Cardiac fibroblast (primary cell): Measurements from ENCODE around the gene INSIG2.

Experiments used
- DNase-seq, 2 donors: peaks; one replicate each; pipeline versions ENCODE4 v3.0.0 to v3.0.0-alpha.2; 2010; ENCODE audit warnings: low read depth in 2 of 2
- H3K4me3 ChIP-seq, 2 donors: replicated peaks in 1 of 2; 1 replicate in 1 of 2; 2 replicates in 1 of 2; pipeline ENCODE4 v1.5.1; 2011; ENCODE audit warnings: low read depth in 2 of 2, low read length in 2 of 2, mild to moderate bottlenecking in 2 of 2, moderate library complexity in 1 of 2
- CTCF ChIP-seq: IDR thresholded peaks from one replicate; pipeline ENCODE4 v1.5.1; 2011; ENCODE audit warnings: low read depth, mild to moderate bottlenecking, low read length, inconsistent platforms

INSIG2 gene

DNA sequence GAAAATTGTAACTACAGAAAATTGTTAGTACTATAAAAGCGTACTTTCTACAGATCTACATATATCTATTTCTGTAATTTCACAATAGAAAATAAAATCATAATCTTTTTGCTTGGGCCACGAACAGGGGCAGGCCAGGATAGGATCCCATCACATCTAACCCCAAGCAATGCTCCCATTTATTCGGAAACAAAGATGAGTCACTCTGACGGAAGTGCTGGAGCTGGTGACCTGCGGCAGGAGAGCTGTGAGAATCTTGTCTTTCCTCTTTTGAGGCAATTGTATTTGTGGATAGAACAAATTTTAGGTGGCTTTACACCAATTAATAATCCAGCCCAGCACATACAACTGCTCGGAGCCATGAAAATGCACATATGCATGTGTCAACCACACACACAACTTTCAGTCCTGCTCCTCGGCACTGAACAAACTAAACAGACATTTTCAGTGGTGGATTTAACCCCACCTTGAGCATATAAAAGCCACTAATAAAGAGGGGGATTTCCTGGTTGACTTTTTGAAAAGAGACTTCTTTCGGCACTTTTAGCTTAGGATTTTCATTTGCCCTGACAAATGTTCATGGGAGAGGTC is 22.3 kb upstream of the INSIG2 start:
- TF ChIP-seq CTCF = no peak
- H3K4me3 ChIP-seq = no peak overlapping the region
- DNase-seq = no peak

DNA sequence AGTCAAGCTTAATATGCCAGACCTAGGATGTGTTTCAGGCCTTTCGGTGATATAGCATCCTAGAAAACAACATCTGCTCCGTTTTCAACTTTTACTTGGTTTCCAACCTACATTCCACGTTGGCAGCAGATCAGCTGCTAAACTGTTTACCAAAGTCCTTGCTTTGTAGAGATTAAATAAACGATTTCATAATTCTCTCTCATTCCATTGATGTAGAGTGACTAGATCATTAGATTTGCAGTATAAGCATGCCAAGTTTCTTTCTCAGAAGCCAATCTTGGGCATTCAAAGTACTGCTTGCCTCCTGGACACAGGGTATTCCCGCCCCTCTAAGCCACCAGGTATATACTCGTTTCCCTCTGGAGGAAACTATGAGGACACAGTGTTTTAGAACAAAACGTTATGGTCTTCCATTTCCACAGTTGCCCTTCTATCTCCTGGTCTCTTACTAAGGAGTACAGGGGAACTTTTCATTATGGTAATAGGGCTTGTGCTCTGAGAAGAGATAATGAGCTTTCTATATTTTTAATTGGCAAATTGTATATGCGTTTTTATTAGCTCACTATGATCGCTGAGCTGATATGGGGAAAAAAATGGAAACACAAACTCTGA is 10.5 kb upstream of the INSIG2 start:
- H3K4me3 ChIP-seq = no peak overlapping the region
- TF ChIP-seq CTCF = no peak
- no peak for DNase-seq

DNA sequence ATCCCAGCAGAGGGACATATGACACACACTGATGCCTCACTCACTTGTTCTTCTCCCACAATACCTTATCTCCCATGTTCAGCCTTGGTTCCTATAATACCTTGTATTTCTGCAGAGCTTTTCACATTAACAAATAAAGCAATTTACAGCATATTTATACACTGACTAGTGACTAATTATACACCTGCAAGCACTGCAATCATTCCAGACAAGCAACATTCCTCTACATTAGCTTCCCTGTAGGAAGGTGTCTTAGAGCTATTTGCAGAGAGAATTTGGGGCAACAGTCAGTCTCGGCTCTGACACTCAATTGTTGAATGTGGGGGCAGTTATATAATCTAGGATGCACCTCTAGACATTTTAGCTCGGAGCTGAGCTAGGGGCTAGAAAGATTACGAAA is 9.5 kb upstream of the INSIG2 start:
- TF ChIP-seq CTCF = no peak
- DNase-seq = no peak
- H3K4me3 ChIP-seq = no peak overlapping the region

GRCh38 chr2:118084491-118085089 is 3.7 kb upstream of the INSIG2 start:
- H3K4me3 ChIP-seq = no peak overlapping the region
- DNase-seq = no peak
- TF ChIP-seq CTCF = no peak

DNA sequence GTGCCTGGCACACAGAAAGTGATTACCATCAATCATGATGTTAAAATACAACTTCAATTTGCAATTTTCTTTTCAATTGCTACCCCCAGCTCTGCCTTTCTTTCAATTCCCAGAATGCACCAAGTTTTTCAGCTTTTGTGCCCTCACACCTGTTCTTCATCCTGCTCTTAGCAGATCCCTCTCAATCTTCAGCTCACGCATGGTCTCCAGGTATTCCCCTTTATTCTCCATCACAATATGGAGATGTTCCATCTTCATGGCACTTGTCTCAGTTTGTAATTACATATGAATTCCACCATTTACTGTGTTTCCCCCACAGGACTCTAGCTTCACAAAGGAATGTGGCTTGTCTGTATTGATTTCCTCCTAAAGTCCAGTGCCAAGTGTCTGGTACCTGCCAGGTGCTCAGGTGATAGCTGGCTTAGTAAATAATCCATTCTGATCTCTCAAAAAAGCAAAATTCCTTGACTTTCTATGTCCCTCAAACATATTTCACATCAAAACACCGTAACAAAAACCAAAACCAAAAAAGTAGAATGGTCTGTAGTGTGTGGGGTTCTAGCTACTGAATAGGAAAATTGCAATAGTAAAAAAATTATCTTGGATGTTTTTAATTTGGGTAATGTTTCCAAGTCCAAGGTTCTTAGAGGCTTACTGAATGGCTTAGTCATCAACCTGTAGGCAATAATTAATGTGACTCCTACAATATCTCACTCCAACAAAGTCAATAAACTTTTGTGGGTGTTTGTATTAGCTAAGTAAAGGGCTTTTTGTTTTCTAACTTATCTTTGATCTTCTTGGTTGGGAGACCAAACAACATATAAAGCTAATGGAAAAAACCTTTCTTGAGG is 2.9 kb upstream of the INSIG2 start:
- no peak overlapping the region for H3K4me3 ChIP-seq
- no peak for TF ChIP-seq CTCF
- DNase-seq = no peak

DNA sequence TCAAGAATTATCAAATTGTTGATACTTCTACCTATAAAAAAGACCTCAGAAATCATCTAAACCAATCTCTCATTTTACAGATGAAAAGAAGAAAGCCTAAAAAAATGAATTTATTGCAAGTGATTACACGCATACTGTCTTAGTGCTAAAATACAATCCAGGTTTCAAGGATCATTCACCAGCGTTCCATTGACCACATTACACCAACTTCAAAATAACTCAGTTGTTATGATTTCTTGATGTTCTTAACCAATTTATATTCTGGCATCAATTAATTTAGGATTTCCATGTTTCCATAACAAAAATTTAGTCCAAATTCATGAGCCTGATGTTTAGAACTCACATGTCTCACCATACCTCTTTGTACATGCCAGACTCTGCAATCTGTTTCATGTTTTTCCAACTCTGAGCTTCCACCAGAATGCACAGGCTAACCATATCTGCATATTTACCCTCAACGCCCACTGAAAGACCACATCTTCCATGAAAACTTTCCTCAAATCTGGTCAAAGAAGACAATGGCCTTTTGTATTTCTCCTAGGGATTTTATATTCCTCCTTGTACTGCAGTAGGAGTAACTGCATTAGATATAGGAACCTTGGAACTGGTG is 2.1 kb upstream of the INSIG2 start:
- H3K4me3 ChIP-seq = no peak overlapping the region
- DNase-seq = no peak
- no peak for TF ChIP-seq CTCF
